H1 (cell line): ENCODE results near the gene FAM171A1. TPM values are rescaled to one million over a fixed set of nuclear protein-coding genes. Genes with fewer than 3 reads are reported as not detected.

ENCODE experiments used
- CTCF ChIA-PET: fragments of 300-600 bp; sonication (Branson Sonifier 250); formaldehyde crosslinking; loops from one replicate; lab custom pipeline; 2021; ENCODE audit not compliant: partially characterized antibody; lab: Charles Lee
- POLR2A ChIA-PET: fragments of 300-600 bp; sonication (Branson Sonifier 250); formaldehyde crosslinking; loops from one replicate; lab custom pipeline; 2021; ENCODE audit warnings: inconsistent platforms; ENCODE audit not compliant: partially characterized antibody; lab: Charles Lee
- DNase-seq, 2 experiments: peaks; one replicate each; pipeline versions ENCODE4 v3.0.0 to v3.0.0-alpha.2; 2010 to 2022; ENCODE audit warnings: low spot score in 2 of 2, low read depth in 1 of 2, mixed read lengths in 1 of 2
- FAIRE-seq: peaks from 2 replicates; lab custom pipeline; 2011; peaks lifted over from hg19 to GRCh38; lab: Jason Lieb, UNC
- H2AFZ ChIP-seq: 2 replicates; pipeline ENCODE4 v1.8.1; 2012; ENCODE audit warnings: low read length, inconsistent platforms
- H2AK5ac ChIP-seq: 2 replicates; pipeline ENCODE4 v1.6.1; 2013; ENCODE audit warnings: low read depth, low read length
- H2BK120ac ChIP-seq: replicated peaks from 2 replicates; pipeline ENCODE3; 2013; ENCODE audit warnings: low read depth, low read length, inconsistent platforms
- H2BK12ac ChIP-seq: 2 replicates; pipeline ENCODE4 v1.6.1; 2013; ENCODE audit warnings: low read depth, low read length
- H2BK15ac ChIP-seq: 2 replicates; pipeline ENCODE4 v1.6.1; 2013; ENCODE audit warnings: low read length
- H2BK20ac ChIP-seq: 2 replicates; pipeline ENCODE4 v1.6.1; 2013; ENCODE audit warnings: low read length
- H2BK5ac ChIP-seq: 2 replicates; pipeline ENCODE4 v1.6.1; 2013; ENCODE audit warnings: low read depth, low read length
- H3K14ac ChIP-seq: 2 replicates; pipeline ENCODE4 v1.6.1; 2013; ENCODE audit warnings: inconsistent platforms; ENCODE audit not compliant: insufficient read length
- H3K18ac ChIP-seq: 2 replicates; pipeline ENCODE4 v1.6.1; 2013; ENCODE audit warnings: low read length; ENCODE audit errors: extremely low read depth
- H3K23ac ChIP-seq: 2 replicates; pipeline ENCODE4 v1.6.1; 2013; ENCODE audit warnings: inconsistent platforms; ENCODE audit not compliant: insufficient read length
- H3K23me2 ChIP-seq: 2 replicates; pipeline ENCODE4 v1.6.1; 2013; ENCODE audit warnings: low read depth, low read length
- H3K27ac ChIP-seq: 2 replicates; pipeline ENCODE4 v1.6.1; 2011; ENCODE audit warnings: low read depth, low read length, inconsistent platforms
- H3K27me3 ChIP-seq, 4 experiments: replicated peaks in 1 of 4; 1 replicate in 1 of 4; 2 replicates in 3 of 4; pipeline versions ENCODE4 v1.6.1 to v1.8.1; 2011 to 2013; ENCODE audit warnings: low read length in 3 of 4, mild to moderate bottlenecking in 3 of 4, inconsistent platforms in 2 of 4, mixed read lengths in 2 of 4, moderate library complexity in 1 of 4; ENCODE audit not compliant: control insufficient read depth in 3 of 4, insufficient read depth in 3 of 4; ENCODE audit errors: extremely low read depth in 1 of 4
- H3K36me3 ChIP-seq, 4 experiments: 2 replicates each; pipeline versions ENCODE4 v1.6.1 to v1.8.1; 2011 to 2013; ENCODE audit warnings: mild to moderate bottlenecking in 4 of 4, low read length in 3 of 4, moderate library complexity in 2 of 4, control low read depth in 1 of 4, inconsistent platforms in 1 of 4; ENCODE audit not compliant: insufficient read depth in 4 of 4, control insufficient read depth in 2 of 4
- H3K4ac ChIP-seq: replicated peaks from 2 replicates; pipeline ENCODE3; 2013; ENCODE audit warnings: low read length, low read depth, mixed read lengths, inconsistent platforms; ENCODE audit not compliant: insufficient read length
- H3K4me1 ChIP-seq, 4 experiments: replicated peaks in 1 of 4; 1 replicate in 1 of 4; 2 replicates in 3 of 4; pipeline versions ENCODE4 v1.6.1 to v1.8.1; 2011 to 2013; ENCODE audit warnings: low read length in 3 of 4, inconsistent platforms in 2 of 4, mixed read lengths in 1 of 4; ENCODE audit not compliant: insufficient read depth in 4 of 4, control insufficient read depth in 3 of 4
- H3K4me2 ChIP-seq, 2 experiments: 2 replicates each; pipeline versions ENCODE4 v1.6.1 to v1.8.1; 2011 to 2013; ENCODE audit warnings: low read depth in 2 of 2, low read length in 2 of 2, control low read depth in 1 of 2, inconsistent platforms in 1 of 2, mild to moderate bottlenecking in 1 of 2; ENCODE audit not compliant: insufficient read depth in 1 of 2
- H3K4me3 ChIP-seq, 4 experiments: fragments of 200-600, 300-600 bp in 1 of 4; sonication (generic), shearing (Covaris generic), sonication (Bioruptor Twin) in 1 of 4; 2 replicates each; pipeline versions ENCODE4 v1.5.1 to v1.8.1; 2011 to 2016; ENCODE audit warnings: low read length in 4 of 4, low read depth in 3 of 4, control low read depth in 2 of 4, inconsistent platforms in 2 of 4, mild to moderate bottlenecking in 2 of 4, mixed read lengths in 1 of 4, moderate library complexity in 1 of 4; ENCODE audit not compliant: insufficient read depth in 2 of 4; ENCODE audit errors: extremely low read depth in 1 of 4
- H3K56ac ChIP-seq: replicated peaks from 2 replicates; pipeline ENCODE3; 2013; ENCODE audit warnings: low read depth, mild to moderate bottlenecking, mixed read lengths, low read length, inconsistent platforms; ENCODE audit not compliant: insufficient read length
- H3K79me1 ChIP-seq: 2 replicates; pipeline ENCODE4 v1.6.1; 2013; ENCODE audit warnings: low read depth, low read length, control low read depth
- H3K79me2 ChIP-seq, 2 experiments: 2 replicates each; pipeline versions ENCODE4 v1.6.1 to v1.8.1; 2012 to 2013; ENCODE audit warnings: low read length in 2 of 2, mild to moderate bottlenecking in 2 of 2, inconsistent platforms in 1 of 2; ENCODE audit not compliant: insufficient read depth in 2 of 2, control insufficient read depth in 1 of 2
- H3K9ac ChIP-seq, 4 experiments: replicated peaks in 1 of 4; 1 replicate in 1 of 4; 2 replicates in 3 of 4; pipeline versions ENCODE4 v1.6.1 to v1.8.1; 2011 to 2013; ENCODE audit warnings: low read depth in 3 of 4, low read length in 3 of 4, control low read depth in 2 of 4, mild to moderate bottlenecking in 2 of 4, moderate library complexity in 2 of 4, inconsistent platforms in 1 of 4; ENCODE audit errors: extremely low read depth in 1 of 4
- H3K9me3 ChIP-seq, 2 experiments: 2 replicates each; pipeline versions ENCODE4 v1.6.1 to v1.8.1; 2012 to 2013; ENCODE audit warnings: mild to moderate bottlenecking in 2 of 2, moderate library complexity in 2 of 2, control low read depth in 1 of 2, inconsistent platforms in 1 of 2, low read depth in 1 of 2, low read length in 1 of 2, mixed read lengths in 1 of 2; ENCODE audit not compliant: insufficient read depth in 2 of 2
- H4K20me1 ChIP-seq, 2 experiments: replicated peaks in 1 of 2; 2 replicates each; pipeline versions ENCODE3 to v1.8.1; 2011 to 2013; ENCODE audit warnings: inconsistent platforms in 2 of 2, low read length in 2 of 2, mild to moderate bottlenecking in 1 of 2; ENCODE audit not compliant: insufficient read depth in 2 of 2, control insufficient read depth in 1 of 2
- H4K5ac ChIP-seq: 2 replicates; pipeline ENCODE4 v1.6.1; 2013; ENCODE audit warnings: low read length, low read depth, mixed read lengths, inconsistent platforms; ENCODE audit not compliant: insufficient read length
- H4K8ac ChIP-seq: 2 replicates; pipeline ENCODE4 v1.8.0; 2013; ENCODE audit warnings: mild to moderate bottlenecking, moderate library complexity, low read length, inconsistent platforms; ENCODE audit not compliant: insufficient read depth; ENCODE audit errors: extremely low read depth
- H4K91ac ChIP-seq: replicated peaks from 2 replicates; pipeline ENCODE3; 2013; ENCODE audit warnings: low read length, mixed read lengths, inconsistent platforms; ENCODE audit not compliant: insufficient read length
- ASH2L ChIP-seq: fragments of 200-600, 300-600 bp; sonication (generic); IDR thresholded peaks from one replicate; pipeline ENCODE4 v1.7.1; 2017; ENCODE audit warnings: low read length
- CTBP2 ChIP-seq: IDR thresholded peaks from 2 replicates; pipeline ENCODE4 v1.7.0; 2011; ENCODE audit warnings: borderline replicate concordance, mild to moderate bottlenecking, moderate library complexity, mixed read lengths, low read length; ENCODE audit not compliant: insufficient read depth, insufficient read length
- GTF2F1 ChIP-seq: IDR thresholded peaks from 2 replicates; pipeline ENCODE4 v1.6.1; 2012; ENCODE audit warnings: low read depth, low read length, improper control_type of control experiment, borderline replicate concordance
- KDM1A ChIP-seq: fragments of 200-600, 300-600 bp; sonication (generic); IDR thresholded peaks from 2 replicates; pipeline ENCODE4 v1.7.1; 2016; ENCODE audit warnings: mild to moderate bottlenecking, low read length, borderline replicate concordance
- MAFK ChIP-seq: IDR thresholded peaks from 2 replicates; pipeline ENCODE4 v1.6.1; 2012; ENCODE audit warnings: low read depth, mild to moderate bottlenecking, improper control_type of control experiment, low read length
- POLR2AphosphoS5 ChIP-seq: IDR thresholded peaks from 2 replicates; pipeline ENCODE4 v1.6.1; 2011; ENCODE audit warnings: low read depth, low read length
- SAP30 ChIP-seq: fragments of 300-600 bp; sonication (generic); IDR thresholded peaks from 2 replicates; pipeline ENCODE4 v1.7.1; 2012; ENCODE audit warnings: low read length, moderate library complexity, mild to moderate bottlenecking, inconsistent platforms; ENCODE audit not compliant: insufficient read depth, insufficient replicate concordance
- SIN3A ChIP-seq, 2 experiments: IDR thresholded peaks in 1 of 2; conservative IDR thresholded peaks in 1 of 2; 2 replicates each; pipeline ENCODE4 v1.6.1; 2011 to 2012; ENCODE audit warnings: low read length in 2 of 2, improper control_type of control experiment in 1 of 2, low read depth in 1 of 2, mild to moderate bottlenecking in 1 of 2
- WGBS, 2 experiments: shearing (Covaris generic) in 1 of 2; methylation state at CpG; one replicate each; pipeline versions ENCODE4 v1.1.6 to v1.1.7; 2013 to 2015; ENCODE audit warnings: low lambda C conversion rate in 2 of 2, mixed read lengths in 2 of 2, inconsistent platforms in 1 of 2, low coverage in 1 of 2, missing lambda C conversion rate in 1 of 2; ENCODE audit not compliant: insufficient replicate concordance in 2 of 2, insufficient coverage in 1 of 2, insufficient read length in 1 of 2; ENCODE audit errors: extremely low coverage in 1 of 2, missing lambda C conversion rate in 1 of 2; 5-methylcytosine and 5-hydroxymethylcytosine counted together
- polyA plus RNA-seq, 7 experiments: library from polyadenylated mRNA; depleted of rRNA in 3 of 7; stranded (reverse) in 5 of 7; unstranded in 2 of 7; fragments of >200 nt in 5 of 7; fragments of 200-250 nt in 2 of 7; gene quantifications; 1 replicate in 5 of 7; 2 replicates in 1 of 7; 4 replicates in 1 of 7; pipeline versions ENCODE4 v1.2.1 to v1.2.3, GENCODE V29; 2011 to 2013; ENCODE audit warnings: missing spikeins in 2 of 7, mixed read lengths in 2 of 7
- total RNA-seq: library from RNA; stranded (reverse); fragmentation: NEBNext Ultra II Directional; extraction: Animal tissue kit (Norgen Biotek cat#: 25700); gene quantifications from 2 replicates; pipeline ENCODE4 v1.2.1, GENCODE V29; 2021
- TF ChIP-seq, protein P1 (sequence below), 3 experiments: IDR thresholded peaks; 1 replicate in 2 of 3; 2 replicates in 1 of 3; pipeline versions ENCODE4 v1.5.1 to v1.6.1; 2011; ENCODE audit warnings: low read length in 3 of 3, mild to moderate bottlenecking in 3 of 3, inconsistent platforms in 2 of 3, low read depth in 1 of 3, moderate library complexity in 1 of 3; ENCODE audit not compliant: insufficient read depth in 1 of 3; ENCODE audit errors: control extremely low read depth in 1 of 3
- TF ChIP-seq, protein P2 (sequence below): IDR thresholded peaks from 2 replicates; pipeline ENCODE4 v1.6.1; 2012; ENCODE audit warnings: inconsistent platforms

FAM171A1 gene
- total and polyA plus RNA-seq, 2 of the 8 experiments (the other 6 are each of a cell fraction or from before 2014, with no cell fraction given): 26.6 to 42.1 TPM

DNA sequence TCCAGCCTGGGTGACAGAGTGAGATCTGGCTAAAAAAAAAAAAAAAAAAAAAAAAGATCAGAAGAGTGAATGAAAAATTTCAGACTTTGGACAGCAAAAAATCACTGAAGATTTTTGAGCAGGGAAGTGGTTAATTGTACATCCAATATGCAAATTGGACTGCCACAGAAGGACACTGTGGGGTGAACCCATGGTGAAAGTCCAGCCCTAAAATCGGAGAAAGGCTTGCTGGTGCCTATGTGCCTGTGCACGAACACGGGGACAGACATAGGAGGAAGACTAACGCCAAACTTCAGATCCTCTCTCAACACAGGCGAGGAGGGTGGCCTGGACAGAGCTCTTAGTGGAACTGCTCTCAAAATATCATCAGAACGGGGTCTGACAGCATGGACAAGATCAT lies 65.5 kb downstream of the FAM171A1 start:
- no peak overlapping the region for H3K4me2 ChIP-seq
- H4K20me1 ChIP-seq: peaks cover 0 to 3% of the 10 kb centered on the region in 2 experiments
- POLR2A ChIA-PET: no interaction called here
- H3K4me1 ChIP-seq: no peaks in the 10 kb centered on the region
- H4K5ac ChIP-seq: no peak overlapping the region
- no peak overlapping the region for H3K9ac ChIP-seq
- H3K79me2 ChIP-seq: 0 out of 4 replicates have a peak, but pooled peaks cover 0 to 3% of the 10 kb centered on the region in 2 experiments
- no peaks in the 10 kb centered on the region for H3K36me3 ChIP-seq
- H4K8ac ChIP-seq: peak overlapping the region; percentile 83
- no peak overlapping the region for H2BK20ac ChIP-seq
- no peak overlapping the region for H2AFZ ChIP-seq
- no peaks in the 10 kb centered on the region; the same call in 1 of the 2 replicates for H3K79me1 ChIP-seq
- 0 out of 2 replicates have a peak overlapping the region, but pooled peaks have one; percentile 10 for H2BK15ac ChIP-seq
- FAIRE-seq (no peak), DNase-seq (no peak)
- H3K14ac ChIP-seq: no peak overlapping the region
- H3K23ac ChIP-seq: no peak overlapping the region
- no peak overlapping the region for H3K4me3 ChIP-seq
- no peak overlapping the region for H3K4ac ChIP-seq
- CTCF ChIA-PET: no interaction called here
- no peaks in the 10 kb centered on the region for H3K27me3 ChIP-seq
- H3K23me2 ChIP-seq: no peaks in the 10 kb centered on the region
- no peak overlapping the region for H3K27ac ChIP-seq
- no peak overlapping the region for H3K56ac ChIP-seq
- no peak overlapping the region for H2BK120ac ChIP-seq
- no peaks in the 10 kb centered on the region for H3K9me3 ChIP-seq
- no peak overlapping the region for H4K91ac ChIP-seq
- 94% methylated on average over 6 of the region's 6 CpGs; no CpG with 5 or more reads in 1 of the 2 experiments for WGBS, 2 experiments
- H2BK5ac ChIP-seq: no peak overlapping the region
- no peak overlapping the region for H2BK12ac ChIP-seq
- H3K18ac ChIP-seq: no peak overlapping the region
- H2AK5ac ChIP-seq: no peak overlapping the region
- no peak for TF ChIP-seq SIN3A (conservative IDR thresholded peaks at IDR 0.05 in 1 of 2, IDR thresholded peaks at IDR 0.05 in 1 of 2; ENCODE audit: low read depth in 1 of 2, low read length in 2 of 2)
- TF ChIP-seq KDM1A: no peak
- TF ChIP-seq POLR2AphosphoS5: no peak
- TF ChIP-seq MAFK: no peak
- TF ChIP-seq GTF2F1: no peak
- TF ChIP-seq, protein P1, sequence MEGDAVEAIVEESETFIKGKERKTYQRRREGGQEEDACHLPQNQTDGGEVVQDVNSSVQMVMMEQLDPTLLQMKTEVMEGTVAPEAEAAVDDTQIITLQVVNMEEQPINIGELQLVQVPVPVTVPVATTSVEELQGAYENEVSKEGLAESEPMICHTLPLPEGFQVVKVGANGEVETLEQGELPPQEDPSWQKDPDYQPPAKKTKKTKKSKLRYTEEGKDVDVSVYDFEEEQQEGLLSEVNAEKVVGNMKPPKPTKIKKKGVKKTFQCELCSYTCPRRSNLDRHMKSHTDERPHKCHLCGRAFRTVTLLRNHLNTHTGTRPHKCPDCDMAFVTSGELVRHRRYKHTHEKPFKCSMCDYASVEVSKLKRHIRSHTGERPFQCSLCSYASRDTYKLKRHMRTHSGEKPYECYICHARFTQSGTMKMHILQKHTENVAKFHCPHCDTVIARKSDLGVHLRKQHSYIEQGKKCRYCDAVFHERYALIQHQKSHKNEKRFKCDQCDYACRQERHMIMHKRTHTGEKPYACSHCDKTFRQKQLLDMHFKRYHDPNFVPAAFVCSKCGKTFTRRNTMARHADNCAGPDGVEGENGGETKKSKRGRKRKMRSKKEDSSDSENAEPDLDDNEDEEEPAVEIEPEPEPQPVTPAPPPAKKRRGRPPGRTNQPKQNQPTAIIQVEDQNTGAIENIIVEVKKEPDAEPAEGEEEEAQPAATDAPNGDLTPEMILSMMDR (IDR thresholded peaks at IDR 0.05; ENCODE audit: control extremely low read depth in 1 of 3, insufficient read depth in 1 of 3, low read depth in 1 of 3, low read length in 3 of 3): no peak
- TF ChIP-seq, protein P2, sequence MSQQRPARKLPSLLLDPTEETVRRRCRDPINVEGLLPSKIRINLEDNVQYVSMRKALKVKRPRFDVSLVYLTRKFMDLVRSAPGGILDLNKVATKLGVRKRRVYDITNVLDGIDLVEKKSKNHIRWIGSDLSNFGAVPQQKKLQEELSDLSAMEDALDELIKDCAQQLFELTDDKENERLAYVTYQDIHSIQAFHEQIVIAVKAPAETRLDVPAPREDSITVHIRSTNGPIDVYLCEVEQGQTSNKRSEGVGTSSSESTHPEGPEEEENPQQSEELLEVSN: no peak
- TF ChIP-seq ASH2L: no peak
- no peak for TF ChIP-seq CTBP2
- TF ChIP-seq SAP30: no peak
